ENCODE measurements around the gene ACSL5.

- no peak for TF ChIP-seq CTCF (IDR thresholded peaks at IDR 0.05)
- TF ChIP-seq POLR2A (IDR thresholded peaks at IDR 0.05) = no peak
Measured at GRCh38 chr10:112429147-112429546, 55.2 kb downstream of the ACSL5 start.

All from testis (tissue), 2 donors.